Measurements from ENCODE around the gene SSTR4.

The SSTR4 gene

DNA sequence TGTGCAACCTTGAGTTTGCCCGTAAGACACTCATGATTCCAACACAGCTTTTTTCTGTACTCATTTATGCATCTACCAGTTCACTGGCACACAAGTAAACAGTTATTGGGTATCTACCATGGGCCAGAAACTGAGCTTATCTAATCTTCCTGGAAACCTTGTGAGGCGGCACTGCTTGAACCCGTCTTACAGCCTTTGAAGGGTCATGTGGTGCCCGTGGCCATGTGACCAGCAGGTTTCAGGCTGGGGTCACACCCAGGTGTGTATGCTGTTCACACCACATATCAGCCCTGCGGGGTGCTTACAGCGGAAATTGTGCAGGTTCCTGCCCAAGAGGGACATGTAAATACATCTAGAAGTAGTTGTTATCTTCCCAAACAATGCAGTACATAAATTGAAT lies 8.3 kb downstream of the SSTR4 start:
- DNase-seq (ENCODE audit: low read depth) = no peak

DNA sequence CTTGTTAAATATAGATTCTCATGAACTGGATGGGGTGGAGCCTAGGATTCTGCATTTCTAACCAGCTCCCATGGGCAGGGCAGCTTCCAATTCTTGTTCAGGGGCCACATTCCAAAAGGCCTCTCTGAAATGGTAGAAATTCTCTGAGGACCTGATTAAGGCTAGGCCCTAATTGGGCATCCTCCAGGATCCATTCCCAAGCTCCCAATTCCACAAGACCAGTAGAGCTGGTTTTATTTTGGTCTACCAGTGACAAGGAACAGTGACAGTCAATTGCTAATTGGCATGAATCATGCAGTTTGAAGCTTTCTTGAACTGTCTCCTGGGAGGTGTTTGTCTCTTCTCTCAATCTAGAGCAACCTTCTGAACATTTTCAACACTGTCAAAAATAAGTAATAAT lies 11.3 kb downstream of the SSTR4 start:
- DNase-seq (ENCODE audit: low read depth) = no peak

GRCh38 chr20:23047001-23047737 lies 12.1 kb downstream of the SSTR4 start:
- DNase-seq (ENCODE audit: low read depth) = no peak

DNA sequence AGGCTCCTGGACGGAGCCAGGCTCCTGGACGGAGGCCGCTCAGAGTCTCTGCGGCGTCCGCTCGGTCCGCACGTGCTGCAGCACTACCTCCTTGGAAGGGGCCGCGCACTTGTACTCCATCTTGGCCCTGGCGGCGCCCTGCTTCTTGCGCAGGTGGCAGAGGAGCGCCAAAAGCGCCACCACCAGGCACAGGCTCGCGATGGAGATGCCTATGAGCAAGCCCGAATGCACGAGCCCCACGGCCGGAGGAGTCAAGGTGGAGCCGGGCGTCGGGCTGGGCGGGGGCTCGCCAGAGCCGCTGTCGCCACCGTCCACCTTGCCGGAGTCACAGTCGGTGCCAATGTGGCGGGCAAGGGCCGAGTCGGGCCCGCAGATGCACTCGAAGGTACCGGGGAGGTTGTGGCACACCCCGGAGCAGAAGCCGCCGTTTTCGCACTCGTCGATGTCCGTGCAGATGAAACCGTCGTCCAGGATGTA lies 12.7 kb downstream of the SSTR4 start:
- no peak for DNase-seq (ENCODE audit: low read depth)

- no peak for DNase-seq (ENCODE audit: low read depth)
These were observed 13.4 kb downstream of the SSTR4 start for GRCh38 chr20:23048283-23049200.

- no peak for DNase-seq (ENCODE audit: low read depth)
These were observed 14.3 kb downstream of the SSTR4 start, which contains the start of gene THBD for GRCh38 chr20:23049201-23050075. Gene THBD (minus strand): TSS chr20:23049672. CDS start chr20:23049504, 168 bp downstream.

DNA sequence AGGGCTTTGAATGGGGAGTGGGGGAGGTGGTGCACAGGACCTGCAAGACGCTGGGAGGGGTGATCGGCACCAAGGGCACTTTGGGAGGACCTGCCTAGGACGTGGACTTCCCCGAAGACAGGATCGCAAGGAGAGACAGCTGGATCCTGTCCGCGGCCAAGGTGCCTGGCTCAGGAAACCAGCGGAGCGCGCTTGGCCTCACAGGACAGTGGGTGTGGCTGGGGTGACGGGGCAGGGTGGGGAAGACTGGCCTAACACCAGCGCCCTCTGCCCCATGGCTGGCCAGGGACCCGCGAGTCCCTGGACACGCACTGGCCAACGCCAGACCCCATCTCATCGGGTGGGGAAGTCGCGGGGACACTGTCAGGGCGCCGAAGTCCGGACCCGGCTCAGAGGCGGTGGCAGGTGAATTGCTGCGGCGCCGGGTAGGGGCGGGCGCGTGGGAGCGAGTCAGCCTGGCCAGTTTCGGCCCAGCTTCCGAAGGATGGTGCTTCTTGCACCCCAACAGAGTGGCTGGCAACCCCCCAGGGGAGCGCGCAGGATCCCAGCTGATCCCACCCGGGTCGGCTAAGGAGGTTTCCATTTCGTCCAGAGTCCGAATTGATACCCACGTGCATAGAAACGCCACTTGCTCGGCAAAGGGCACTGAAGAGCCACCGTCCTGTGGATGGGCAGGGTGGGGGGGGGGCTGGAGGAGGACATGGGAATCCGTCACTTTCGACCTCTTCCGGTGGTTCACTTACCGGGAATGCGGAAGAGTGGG lies 15.1 kb downstream of the SSTR4 start:
- no peak for DNase-seq (ENCODE audit: low read depth)

DNA sequence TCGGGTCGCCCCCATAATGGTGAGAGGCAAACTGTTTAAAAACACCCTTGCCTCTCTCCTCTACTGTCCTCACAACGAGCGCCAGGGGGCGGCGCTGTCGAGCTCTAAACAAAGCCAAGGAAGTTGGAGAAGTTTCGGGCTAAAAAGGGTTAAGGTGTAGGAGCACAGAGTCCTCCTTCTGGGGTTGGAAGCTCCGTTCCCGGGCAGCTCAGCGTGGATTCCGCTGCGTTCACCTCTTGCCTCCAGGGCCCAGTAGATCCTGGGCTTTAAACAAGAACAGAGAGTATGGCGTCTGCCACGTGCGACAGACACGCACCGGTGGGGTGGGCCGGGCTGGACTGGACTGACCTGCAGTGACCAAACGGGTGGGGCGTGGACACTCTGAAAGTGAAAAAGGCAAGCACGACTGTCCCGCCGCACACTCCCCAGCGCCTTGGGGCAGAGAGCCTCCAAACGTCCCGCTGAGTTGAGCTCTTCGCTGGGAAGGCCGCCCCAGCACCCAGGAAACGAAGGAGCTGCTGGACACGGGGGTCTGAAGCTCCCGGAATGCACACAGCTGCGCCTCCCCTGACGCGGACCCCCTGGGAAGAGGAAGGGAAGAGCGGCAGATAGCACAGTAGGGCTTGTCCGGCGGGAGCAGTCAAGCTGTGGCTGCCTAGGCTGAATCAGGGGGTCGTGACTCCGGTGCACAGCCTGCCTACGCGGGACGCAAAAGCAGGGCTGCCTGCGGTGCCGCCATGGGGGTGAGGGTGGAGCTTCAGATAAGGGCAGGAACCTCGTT lies 15.9 kb downstream of the SSTR4 start:
- DNase-seq (ENCODE audit: low read depth) = no peak

GRCh38 chr20:23052904-23053303 lies 17.8 kb downstream of the SSTR4 start:
- DNase-seq (ENCODE audit: low read depth) = no peak

DNA sequence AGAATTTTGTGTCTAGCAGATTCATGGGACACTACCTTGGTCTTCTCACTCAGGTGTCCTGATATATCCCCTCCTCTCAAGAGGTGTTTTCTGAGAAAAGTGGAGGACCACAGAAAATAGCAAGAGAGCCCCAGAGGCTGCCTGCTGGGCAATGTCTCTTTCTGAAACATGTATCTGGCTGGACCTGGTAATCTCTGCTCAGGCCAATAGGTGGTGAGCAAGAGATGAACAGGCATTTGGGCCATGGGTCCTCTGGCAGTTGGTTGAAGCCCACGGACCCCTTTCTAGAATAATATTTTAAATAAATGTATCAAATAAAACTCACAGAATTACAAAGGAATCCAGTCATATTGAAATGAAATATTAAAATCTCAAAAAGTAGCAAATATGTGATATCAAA lies 23.1 kb downstream of the SSTR4 start:
- DNase-seq (ENCODE audit: low read depth) = no peak

GRCh38 chr20:23059001-23059400 lies 23.9 kb downstream of the SSTR4 start:
- DNase-seq (ENCODE audit: low read depth) = no peak

DNA sequence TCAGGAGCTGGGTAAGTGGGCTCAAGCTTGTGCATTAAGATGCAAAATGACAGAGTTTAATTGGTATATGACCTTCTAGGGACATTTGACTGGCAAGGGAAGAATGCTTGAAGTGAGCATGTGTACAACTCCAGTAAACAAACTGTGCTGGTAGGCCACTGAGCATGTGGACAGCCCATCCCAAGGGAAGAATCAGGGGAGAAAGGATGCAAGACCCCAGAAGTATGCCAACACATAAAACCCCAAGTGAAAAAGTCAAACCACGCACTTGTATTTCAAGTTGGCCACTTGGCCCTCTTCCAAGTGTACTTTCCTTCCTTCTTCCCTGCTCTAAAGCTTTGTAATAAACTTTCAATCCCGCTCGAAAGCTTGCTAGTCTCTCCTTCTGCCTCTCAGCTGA lies 24.7 kb downstream of the SSTR4 start:
- no peak for DNase-seq (ENCODE audit: low read depth)

GRCh38 chr20:23060629-23061028 lies 25.5 kb downstream of the SSTR4 start:
- no peak for DNase-seq (ENCODE audit: low read depth)

DNA sequence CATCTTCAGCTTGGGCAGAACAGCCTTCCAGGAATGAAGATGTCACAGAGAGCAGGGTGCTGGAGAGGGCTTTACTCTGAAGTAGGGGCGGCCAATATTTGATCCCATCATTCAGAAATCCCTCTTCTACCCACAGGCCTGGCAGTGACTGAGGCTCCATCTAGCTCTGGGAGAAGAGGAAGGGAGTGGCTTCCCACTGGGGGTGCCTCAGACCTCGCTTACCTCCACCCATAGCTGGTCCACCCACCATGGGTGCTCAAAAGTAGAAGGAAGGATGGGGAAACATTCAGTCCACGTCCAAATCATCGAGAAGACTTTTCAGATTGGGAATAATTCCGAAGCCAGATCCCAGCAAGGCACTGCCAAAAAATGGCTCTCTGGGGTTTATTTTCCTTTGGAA lies 26.1 kb downstream of the SSTR4 start:
- DNase-seq (ENCODE audit: low read depth) = no peak

DNA sequence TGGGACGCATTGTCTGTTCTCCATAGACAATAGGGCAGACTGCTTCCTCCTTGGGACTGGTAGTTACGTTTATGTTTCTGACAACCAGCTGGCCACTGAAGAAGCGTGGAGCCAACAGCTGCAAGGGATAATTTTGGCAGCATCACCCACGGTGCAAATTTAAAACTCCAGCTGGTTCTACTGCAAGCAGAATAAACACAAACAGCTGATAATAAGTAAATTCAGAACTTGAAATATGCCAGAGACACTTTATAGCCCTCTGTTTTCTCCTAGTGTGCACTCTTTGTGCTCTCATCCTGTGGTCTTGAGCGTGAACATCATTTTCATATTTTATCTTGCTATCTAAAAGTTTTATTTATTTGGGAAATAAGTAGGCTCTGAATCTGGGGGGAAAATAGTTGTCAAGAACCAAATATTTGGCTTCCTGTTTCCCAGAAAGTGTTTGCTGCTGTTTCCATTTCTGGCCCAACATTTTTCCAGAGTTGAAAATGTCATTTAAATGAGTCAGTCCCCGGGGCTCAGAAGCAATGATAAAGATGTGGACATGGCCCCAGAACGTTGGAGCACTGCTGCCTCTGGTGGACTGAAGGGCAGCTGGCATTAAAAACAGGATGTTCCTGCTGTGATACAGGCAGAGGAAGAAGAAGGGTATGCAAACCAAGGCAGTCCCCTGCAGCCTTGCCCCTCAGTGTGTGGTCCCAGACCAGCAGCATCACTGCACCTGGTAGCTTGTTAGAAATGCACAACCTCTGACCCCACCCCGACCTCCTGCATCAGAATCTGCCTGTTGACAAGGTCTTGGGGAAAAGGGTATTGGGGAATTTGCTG lies 26.8 kb downstream of the SSTR4 start:
- peak; percentile 74 for DNase-seq (ENCODE audit: low read depth)

GRCh38 chr20:23062632-23063031 lies 27.5 kb downstream of the SSTR4 start:
- no peak for DNase-seq (ENCODE audit: low read depth)

GRCh38 chr20:23063168-23063567 lies 28.1 kb downstream of the SSTR4 start:
- no peak for DNase-seq (ENCODE audit: low read depth)

DNA sequence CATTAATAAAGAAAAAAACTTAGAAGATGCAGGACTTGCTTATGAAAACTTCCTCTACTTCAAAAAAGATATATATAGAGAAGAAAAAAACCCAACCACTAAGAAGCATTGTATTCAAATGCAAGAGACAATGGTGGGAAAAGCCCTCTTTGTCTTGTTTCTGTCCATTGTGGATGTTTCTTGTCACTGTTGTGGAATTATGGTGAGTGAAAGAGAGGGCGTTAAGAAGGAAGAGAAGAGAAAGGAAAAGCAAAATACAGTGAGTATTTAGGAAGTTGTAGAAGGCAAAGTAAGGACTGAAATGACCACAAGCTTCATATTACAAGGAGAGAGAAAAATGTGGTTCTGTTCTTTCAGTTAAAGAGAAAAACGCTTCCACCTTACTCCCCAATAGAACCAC lies 28.5 kb downstream of the SSTR4 start:
- no peak for DNase-seq (ENCODE audit: low read depth)

Measured in HS-27A (cell line).